ENCODE measurements around the gene DZANK1. TPM values are rescaled to one million over a fixed set of nuclear protein-coding genes. Genes with fewer than 3 reads are reported as not detected.

The DZANK1 gene
- total RNA-seq, 1 donor from 2014 or later, result 1.9 TPM

GRCh38 chr20:18427214-18427613, 39.6 kb downstream of the DZANK1 start:
- no peaks in the 10 kb centered on the region for H3K27me3 Mint-ChIP-seq (ENCODE audit: unreplicated experiment)
- DNase-seq (ENCODE audit: extremely low spot score, unreplicated experiment), result no peak
- H3K4me3 Mint-ChIP-seq (ENCODE audit: unreplicated experiment), result no peak overlapping the region
- no peak overlapping the region for H3K27ac Mint-ChIP-seq (ENCODE audit: unreplicated experiment)
- no peak for TF ChIP-seq CTCF (IDR thresholded peaks at IDR 0.05)
- H3K9me3 Mint-ChIP-seq (ENCODE audit: unreplicated experiment), result no peaks in the 10 kb centered on the region
- peaks cover 13% of the 10 kb centered on the region for H3K4me1 Mint-ChIP-seq (ENCODE audit: unreplicated experiment)
- no peaks in the 10 kb centered on the region for H3K36me3 Mint-ChIP-seq (ENCODE audit: unreplicated experiment)

GRCh38 chr20:18421608-18422007, 45.2 kb downstream of the DZANK1 start:
- DNase-seq (ENCODE audit: extremely low spot score, unreplicated experiment), result peak; percentile 38
- Mint-ChIP-seq H3K27ac (ENCODE audit: unreplicated experiment) (no peak overlapping the region), H3K4me1 (ENCODE audit: unreplicated experiment) (peaks cover 8% of the 10 kb centered on the region), H3K4me3 (ENCODE audit: unreplicated experiment) (no peak overlapping the region), H3K9me3 (ENCODE audit: unreplicated experiment) (no peaks in the 10 kb centered on the region), H3K36me3 (ENCODE audit: unreplicated experiment) (no peaks in the 10 kb centered on the region), H3K27me3 (ENCODE audit: unreplicated experiment) (no peaks in the 10 kb centered on the region)
- no peak for TF ChIP-seq CTCF (IDR thresholded peaks at IDR 0.05)

GRCh38 chr20:18416486-18416885, 50.3 kb downstream of the DZANK1 start:
- TF ChIP-seq CTCF (IDR thresholded peaks at IDR 0.05), result no peak
- Mint-ChIP-seq H3K27me3 (ENCODE audit: unreplicated experiment) (no peaks in the 10 kb centered on the region), H3K36me3 (ENCODE audit: unreplicated experiment) (no peaks in the 10 kb centered on the region), H3K4me3 (ENCODE audit: unreplicated experiment) (no peak overlapping the region), H3K9me3 (ENCODE audit: unreplicated experiment) (no peaks in the 10 kb centered on the region), H3K27ac (ENCODE audit: unreplicated experiment) (no peak overlapping the region), H3K4me1 (ENCODE audit: unreplicated experiment) (peaks cover 10% of the 10 kb centered on the region)
- DNase-seq (ENCODE audit: extremely low spot score, unreplicated experiment), result no peak

GRCh38 chr20:18414140-18414539, 52.7 kb downstream of the DZANK1 start:
- TF ChIP-seq CTCF (IDR thresholded peaks at IDR 0.05), result no peak
- H3K27ac Mint-ChIP-seq (ENCODE audit: unreplicated experiment), result no peak overlapping the region
- H3K9me3 Mint-ChIP-seq (ENCODE audit: unreplicated experiment), result no peaks in the 10 kb centered on the region
- H3K27me3 Mint-ChIP-seq (ENCODE audit: unreplicated experiment), result no peaks in the 10 kb centered on the region
- no peaks in the 10 kb centered on the region for H3K36me3 Mint-ChIP-seq (ENCODE audit: unreplicated experiment)
- peak; percentile 23 for DNase-seq (ENCODE audit: extremely low spot score, unreplicated experiment)
- no peak overlapping the region for H3K4me3 Mint-ChIP-seq (ENCODE audit: unreplicated experiment)
- H3K4me1 Mint-ChIP-seq (ENCODE audit: unreplicated experiment), result peaks cover 10% of the 10 kb centered on the region

GRCh38 chr20:18412221-18412901, 54.5 kb downstream of the DZANK1 start:
- Mint-ChIP-seq H3K4me1 (ENCODE audit: unreplicated experiment) (peaks cover 6% of the 10 kb centered on the region), H3K4me3 (ENCODE audit: unreplicated experiment) (no peak overlapping the region), H3K27me3 (ENCODE audit: unreplicated experiment) (no peaks in the 10 kb centered on the region), H3K36me3 (ENCODE audit: unreplicated experiment) (no peaks in the 10 kb centered on the region), H3K27ac (ENCODE audit: unreplicated experiment) (no peak overlapping the region), H3K9me3 (ENCODE audit: unreplicated experiment) (no peaks in the 10 kb centered on the region)
- TF ChIP-seq CTCF (IDR thresholded peaks at IDR 0.05), result no peak
- DNase-seq (ENCODE audit: extremely low spot score, unreplicated experiment), result peak; percentile 44
